Endodermal cell (in vitro differentiated cells): ENCODE measurements around the gene LRP6. TPM values are rescaled to one million over a fixed set of nuclear protein-coding genes. Genes with fewer than 3 reads are reported as not detected.

Source experiments
- DNase-seq: peaks from one replicate; pipeline ENCODE4 v3.0.0-alpha.2; 2017
- H3K27ac ChIP-seq: 2 replicates; pipeline ENCODE4 v1.5.1; 2013; ENCODE audit warnings: mild to moderate bottlenecking, low read depth, low read length, moderate library complexity
- H3K27me3 ChIP-seq: 2 replicates; pipeline ENCODE4 v1.6.1; 2013; ENCODE audit warnings: mild to moderate bottlenecking, low read length, moderate library complexity; ENCODE audit not compliant: insufficient read depth, control insufficient read depth, poor library complexity, severe bottlenecking
- H3K36me3 ChIP-seq: 2 replicates; pipeline ENCODE4 v1.7.0; 2013; ENCODE audit warnings: mild to moderate bottlenecking, low read length, moderate library complexity; ENCODE audit not compliant: control insufficient read depth, insufficient read depth
- H3K4me1 ChIP-seq: one replicate; pipeline ENCODE4 v1.7.0; 2013; ENCODE audit warnings: low read length; ENCODE audit not compliant: control insufficient read depth, insufficient read depth
- H3K4me3 ChIP-seq: 2 replicates; pipeline ENCODE4 v1.5.1; 2013; ENCODE audit warnings: mild to moderate bottlenecking, low read length, moderate library complexity
- H3K9ac ChIP-seq: 2 replicates; pipeline ENCODE4 v1.6.1; 2013; ENCODE audit warnings: mild to moderate bottlenecking, low read length, moderate library complexity; ENCODE audit not compliant: poor library complexity, severe bottlenecking; ENCODE audit errors: extremely low read depth
- H3K9me3 ChIP-seq: 2 replicates; pipeline ENCODE4 v1.6.1; 2013; ENCODE audit warnings: mild to moderate bottlenecking, low read length, moderate library complexity; ENCODE audit not compliant: control insufficient read depth
- H3K27ac Mint-ChIP-seq: 2 replicates; pipeline ENCODE4 v1.8.0; 2020; ENCODE audit warnings: mixed read lengths
- H3K27me3 Mint-ChIP-seq: 2 replicates; pipeline ENCODE4 v1.8.0; 2021; ENCODE audit warnings: mild to moderate bottlenecking, mixed read lengths; ENCODE audit not compliant: insufficient read depth
- H3K36me3 Mint-ChIP-seq: 2 replicates; pipeline ENCODE4 v1.8.0; 2020; ENCODE audit warnings: low read depth, mixed read lengths
- H3K4me1 Mint-ChIP-seq: 2 replicates; pipeline ENCODE4 v1.8.0; 2020; ENCODE audit warnings: mixed read lengths
- H3K4me3 Mint-ChIP-seq: 2 replicates; pipeline ENCODE4 v1.8.0; 2020; ENCODE audit warnings: mild to moderate bottlenecking, moderate library complexity, mixed read lengths
- H3K9me3 Mint-ChIP-seq: 2 replicates; pipeline ENCODE4 v1.8.0; 2020; ENCODE audit warnings: mild to moderate bottlenecking, mixed read lengths
- WGBS, 2 experiments: methylation state at CpG; one replicate each; pipeline versions ENCODE4 v1.1.5 to v1.1.7; 2013; ENCODE audit warnings: missing lambda C conversion rate in 2 of 2, mixed read lengths in 1 of 2; ENCODE audit not compliant: insufficient coverage in 1 of 2, insufficient read length in 1 of 2; 5-methylcytosine and 5-hydroxymethylcytosine counted together
- total RNA-seq, 2 donors: library from RNA; stranded (reverse); fragmentation: NEBNext Ultra II Directional in 1 of 2; extraction: Animal tissue kit (Norgen Biotek cat#: 25700) in 1 of 2; gene quantifications; 2 replicates in 1 of 2; 3 replicates in 1 of 2; pipeline ENCODE4 v1.2.1, GENCODE V29; 2021
- TF ChIP-seq, protein P1 (sequence below): fragments of 200-600 bp; sonication (generic); conservative IDR thresholded peaks from 2 replicates; pipeline ENCODE4 v1.5.0; 2021; ENCODE audit warnings: antibody characterized with exemption, mild to moderate bottlenecking

Gene LRP6
- total RNA-seq, 2 donors from 2014 or later = 109 to 182 TPM

DNA sequence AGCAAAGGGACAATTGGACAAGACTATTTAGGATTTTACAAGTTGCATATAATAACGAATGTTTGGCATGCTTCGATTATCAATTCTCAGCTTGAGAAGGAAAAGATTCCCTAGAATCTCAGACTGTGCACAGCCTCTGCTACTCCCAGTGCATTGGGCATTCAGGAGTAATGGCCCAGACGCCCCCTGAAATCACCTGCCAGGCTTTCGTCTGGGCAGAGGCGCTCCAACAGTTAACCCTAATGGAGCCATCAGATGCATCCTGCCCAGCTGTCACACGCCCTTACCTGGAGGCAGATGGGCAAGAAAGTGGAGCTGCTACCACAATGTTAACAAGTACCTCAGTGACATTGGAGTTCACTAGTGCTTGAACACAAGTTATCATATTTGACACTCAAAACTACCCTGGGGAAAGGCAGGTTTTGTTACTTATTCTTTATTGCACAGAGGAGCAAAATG, 927 bp upstream of the LRP6 start:
- TF ChIP-seq, protein P1, sequence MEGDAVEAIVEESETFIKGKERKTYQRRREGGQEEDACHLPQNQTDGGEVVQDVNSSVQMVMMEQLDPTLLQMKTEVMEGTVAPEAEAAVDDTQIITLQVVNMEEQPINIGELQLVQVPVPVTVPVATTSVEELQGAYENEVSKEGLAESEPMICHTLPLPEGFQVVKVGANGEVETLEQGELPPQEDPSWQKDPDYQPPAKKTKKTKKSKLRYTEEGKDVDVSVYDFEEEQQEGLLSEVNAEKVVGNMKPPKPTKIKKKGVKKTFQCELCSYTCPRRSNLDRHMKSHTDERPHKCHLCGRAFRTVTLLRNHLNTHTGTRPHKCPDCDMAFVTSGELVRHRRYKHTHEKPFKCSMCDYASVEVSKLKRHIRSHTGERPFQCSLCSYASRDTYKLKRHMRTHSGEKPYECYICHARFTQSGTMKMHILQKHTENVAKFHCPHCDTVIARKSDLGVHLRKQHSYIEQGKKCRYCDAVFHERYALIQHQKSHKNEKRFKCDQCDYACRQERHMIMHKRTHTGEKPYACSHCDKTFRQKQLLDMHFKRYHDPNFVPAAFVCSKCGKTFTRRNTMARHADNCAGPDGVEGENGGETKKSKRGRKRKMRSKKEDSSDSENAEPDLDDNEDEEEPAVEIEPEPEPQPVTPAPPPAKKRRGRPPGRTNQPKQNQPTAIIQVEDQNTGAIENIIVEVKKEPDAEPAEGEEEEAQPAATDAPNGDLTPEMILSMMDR = no peak
- Mint-ChIP-seq H3K27ac (peak overlapping the region; percentile 100), H3K4me3 (peak overlapping the region; percentile 92), H3K4me1 (peaks cover 26% of the 10 kb centered on the region), H3K36me3 (peaks cover 13% of the 10 kb centered on the region), H3K9me3 (peaks cover 11% of the 10 kb centered on the region), H3K27me3 (no peaks in the 10 kb centered on the region)
- Histone ChIP-seq H3K27me3 (no peaks in the 10 kb centered on the region), H3K4me1 (peaks cover 4% of the 10 kb centered on the region), H3K4me3 (peak overlapping the region; percentile 98), H3K27ac (peak overlapping the region; percentile 100), H3K9ac (peak overlapping the region; percentile 100), H3K36me3 (no peaks in the 10 kb centered on the region), H3K9me3 (no peaks in the 10 kb centered on the region)
- 54 to 57% methylated on average over 5 to 6 of the region's 6 CpGs for WGBS, 2 experiments
- DNase-seq = peak; percentile 82

DNA sequence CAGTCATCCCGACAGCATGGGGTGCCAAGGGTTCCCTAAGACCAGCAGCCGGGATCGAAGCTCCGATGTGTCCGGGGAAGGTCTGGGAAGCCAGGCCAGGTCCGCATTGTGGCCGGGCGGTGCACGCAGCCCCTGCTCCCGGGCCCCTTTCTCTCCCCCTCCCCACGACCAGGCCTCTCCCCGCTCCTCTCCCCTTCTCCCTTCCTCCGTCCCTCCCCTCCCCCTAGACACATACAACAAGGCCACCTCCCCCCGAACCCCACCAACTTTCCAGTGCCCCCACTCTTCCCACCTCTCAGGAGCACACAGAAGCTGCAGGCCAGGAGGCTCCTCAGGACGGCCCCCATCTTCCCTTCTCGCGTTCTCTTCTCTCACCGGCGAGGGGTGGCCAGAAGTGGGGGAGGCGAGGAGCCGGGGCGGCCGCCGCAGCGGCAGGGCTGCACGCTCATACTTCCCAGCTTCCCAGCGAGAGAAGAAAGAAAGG, 413 bp downstream of the LRP6 start:
- H3K4me3 ChIP-seq = peak overlapping the region; percentile 98
- Mint-ChIP-seq H3K4me3 (peak overlapping the region; percentile 92), H3K36me3 (peaks cover 24% of the 10 kb centered on the region), H3K4me1 (peaks cover 24% of the 10 kb centered on the region), H3K27me3 (no peaks in the 10 kb centered on the region), H3K9me3 (peaks cover 18% of the 10 kb centered on the region), H3K27ac (peak overlapping the region; percentile 100)
- H3K27me3 ChIP-seq = no peaks in the 10 kb centered on the region
- H3K27ac ChIP-seq = peak overlapping the region; percentile 100
- no peak for DNase-seq
- peaks cover 4% of the 10 kb centered on the region for H3K4me1 ChIP-seq
- H3K9me3 ChIP-seq = peaks cover 4% of the 10 kb centered on the region
- TF ChIP-seq, protein P1 = no peak
- WGBS, 2 experiments = 0% methylated on average over 10 to 27 of the region's 27 CpGs
- peak overlapping the region; percentile 100 for H3K9ac ChIP-seq
- H3K36me3 ChIP-seq = no peaks in the 10 kb centered on the region

DNA sequence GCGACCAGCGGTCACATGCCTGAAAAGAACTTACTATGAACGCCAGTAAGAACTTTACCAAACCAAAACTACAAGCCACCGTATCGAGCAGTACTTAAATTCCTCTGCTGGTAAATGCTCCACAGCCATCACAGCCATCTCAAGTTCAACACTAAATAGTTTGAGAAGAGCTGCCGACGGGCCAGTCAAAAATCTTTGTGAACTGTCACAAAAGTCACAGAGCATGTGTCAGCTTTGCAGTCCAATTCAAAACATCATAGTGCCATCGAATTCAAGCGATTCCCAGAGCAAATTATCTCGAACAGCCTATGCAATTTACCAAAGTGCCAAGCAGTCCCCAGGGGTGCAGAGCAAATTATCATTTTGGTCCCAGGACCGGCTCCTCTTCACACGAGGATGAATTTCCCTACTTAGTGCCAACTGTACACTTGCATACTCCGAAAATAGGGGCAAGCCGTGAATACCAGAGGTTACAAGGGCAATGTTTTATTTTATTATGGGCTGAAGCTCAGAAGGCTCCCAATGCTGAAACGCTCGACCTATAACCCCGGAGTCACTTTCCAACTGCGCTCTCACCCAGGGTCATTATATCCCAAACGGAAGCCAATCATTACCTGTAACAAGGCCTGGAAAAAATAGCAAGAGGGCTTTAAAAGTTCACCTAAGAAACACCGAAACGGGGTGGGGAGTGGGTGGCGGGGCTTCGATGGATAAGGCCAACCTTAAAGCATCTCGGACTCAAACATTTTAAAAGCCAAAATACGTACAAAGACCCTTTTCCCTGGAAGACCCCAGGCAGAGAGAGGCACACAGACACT, 1.1 kb downstream of the LRP6 start:
- H3K4me3 ChIP-seq = peak overlapping the region; percentile 98
- peak overlapping the region; percentile 100 for H3K9ac ChIP-seq
- no peaks in the 10 kb centered on the region for H3K27me3 Mint-ChIP-seq
- peaks cover 30% of the 10 kb centered on the region for H3K36me3 Mint-ChIP-seq
- H3K9me3 Mint-ChIP-seq = peaks cover 18% of the 10 kb centered on the region
- peaks cover 2% of the 10 kb centered on the region for H3K36me3 ChIP-seq
- H3K27ac Mint-ChIP-seq = peak overlapping the region; percentile 100
- 1 to 3% methylated on average over 19 to 25 of the region's 25 CpGs for WGBS, 2 experiments
- peak; percentile 57 for DNase-seq
- TF ChIP-seq, protein P1 = no peak
- peaks cover 24% of the 10 kb centered on the region for H3K4me1 Mint-ChIP-seq
- H3K27me3 ChIP-seq = no peaks in the 10 kb centered on the region
- peak overlapping the region; percentile 92 for H3K4me3 Mint-ChIP-seq
- peaks cover 6% of the 10 kb centered on the region for H3K9me3 ChIP-seq
- H3K27ac ChIP-seq = peak overlapping the region; percentile 100
- peaks cover 4% of the 10 kb centered on the region for H3K4me1 ChIP-seq
